HEK293T (cell line): ENCODE results near the gene BRCA1.
A peak's percentile ranks its signal among the peaks of the same experiment; 100 is the strongest.

Source experiments
- CTCF ChIA-PET: fragments of 350-600 bp; formaldehyde crosslinking; extraction: SDS; loops from one replicate; lab custom pipeline; 2021; ENCODE audit warnings: antibody characterized with exemption, inconsistent platforms; lab: Yijun Ruan, JAX
- POLR2A ChIA-PET: fragments of 350-600 bp; formaldehyde crosslinking; extraction: SDS; loops from one replicate; lab custom pipeline; 2020; ENCODE audit warnings: antibody characterized with exemption, inconsistent platforms; lab: Yijun Ruan, JAX
- DNase-seq: peaks from one replicate; pipeline ENCODE4 v3.0.0; 2012; ENCODE audit warnings: mixed read lengths; ENCODE audit errors: extremely low spot score
- ARNT ChIP-seq: fragments of 450-650 bp; IDR thresholded peaks from 2 replicates; pipeline ENCODE4 v1.6.1; 2017; ENCODE audit warnings: mild to moderate bottlenecking
- BHLHE40 ChIP-seq: fragments of 450-650 bp; IDR thresholded peaks from 2 replicates; pipeline ENCODE4 v1.6.1; 2016; ENCODE audit warnings: mild to moderate bottlenecking, moderate library complexity, borderline replicate concordance
- CTBP1 ChIP-seq: fragments of 450-650 bp; IDR thresholded peaks from 2 replicates; pipeline ENCODE4 v1.6.1; 2016; ENCODE audit warnings: borderline replicate concordance
- ELF4 ChIP-seq: fragments of 450-650 bp; IDR thresholded peaks from 2 replicates; pipeline ENCODE4 v1.6.1; 2017; ENCODE audit warnings: antibody characterized with exemption
- FOXA1 ChIP-seq: fragments of 450-650 bp; IDR thresholded peaks from 2 replicates; pipeline ENCODE4 v1.6.1; 2016; ENCODE audit warnings: mild to moderate bottlenecking
- FOXK2 ChIP-seq: fragments of 450-650 bp; IDR thresholded peaks from 2 replicates; pipeline ENCODE4 v1.6.1; 2016; ENCODE audit warnings: mild to moderate bottlenecking
- FOXM1 ChIP-seq: fragments of 450-650 bp; IDR thresholded peaks from 2 replicates; pipeline ENCODE4 v1.6.1; 2017; ENCODE audit warnings: mild to moderate bottlenecking, borderline replicate concordance
- HDGF ChIP-seq: fragments of 450-650 bp; IDR thresholded peaks from 2 replicates; pipeline ENCODE4 v1.6.1; 2017; ENCODE audit warnings: antibody characterized with exemption, borderline replicate concordance
- L3MBTL2 ChIP-seq: fragments of 450-650 bp; conservative IDR thresholded peaks from 2 replicates; pipeline ENCODE4 v1.6.1; 2016; ENCODE audit warnings: mild to moderate bottlenecking
- LEF1 ChIP-seq: fragments of 450-650 bp; IDR thresholded peaks from 2 replicates; pipeline ENCODE4 v1.6.1; 2017; ENCODE audit warnings: mild to moderate bottlenecking, borderline replicate concordance
- NFRKB ChIP-seq: fragments of 450-650 bp; IDR thresholded peaks from 2 replicates; pipeline ENCODE4 v1.6.1; 2016; ENCODE audit warnings: mild to moderate bottlenecking, moderate library complexity
- PKNOX1 ChIP-seq: fragments of 450-650 bp; IDR thresholded peaks from 2 replicates; pipeline ENCODE4 v1.6.1; 2016
- SP1 ChIP-seq: fragments of 450-650 bp; IDR thresholded peaks from 2 replicates; pipeline ENCODE4 v1.6.1; 2017
- SUZ12 ChIP-seq: fragments of 450-650 bp; IDR thresholded peaks from 2 replicates; pipeline ENCODE4 v1.6.1; 2016; ENCODE audit warnings: mild to moderate bottlenecking
- TARDBP ChIP-seq: fragments of 450-650 bp; IDR thresholded peaks from 2 replicates; pipeline ENCODE4 v1.6.1; 2016
- ZNF384 ChIP-seq: fragments of 450-650 bp; IDR thresholded peaks from 2 replicates; pipeline ENCODE4 v1.6.1; 2016

The BRCA1 gene

GRCh38 chr17:43027091-43028032, 97.8 kb downstream of the BRCA1 start:
- TF ChIP-seq TARDBP: no peak
- no peak for TF ChIP-seq ELF4
- TF ChIP-seq SP1: no peak
- ChIA-PET POLR2A (interaction anchor here (0.8 to 2.9 kb wide), 2 partner anchors 29 to 341 kb away, joined by 3 to 14 read pairs; partner anchors contain the start of gene RPL27), CTCF (no interaction called here)
- DNase-seq: no peak

- no peak for DNase-seq
- TF ChIP-seq FOXM1: no peak
- no peak for TF ChIP-seq BHLHE40
- TF ChIP-seq TARDBP: no peak
- no peak for TF ChIP-seq ZNF384
- TF ChIP-seq ELF4: no peak
- no peak for TF ChIP-seq FOXK2
- no peak for TF ChIP-seq NFRKB
- no peak for TF ChIP-seq L3MBTL2
- CTCF ChIA-PET: no interaction called here
- POLR2A ChIA-PET: interaction anchor here (1.1 to 2.9 kb wide), 2 partner anchors 29 to 342 kb away, joined by 3 to 14 read pairs; partner anchors contain the start of gene RPL27
Measured at GRCh38 chr17:43026595-43026994, 98.6 kb downstream of the BRCA1 start.

GRCh38 chr17:43025766-43026537, 99.2 kb downstream of the BRCA1 start:
- TF ChIP-seq SUZ12 (no peak), LEF1 (no peak), HDGF (no peak), FOXM1 (no peak), PKNOX1 (no peak), NFRKB (no peak), ZNF384 (no peak), ARNT (no peak), SP1 (no peak), TARDBP (no peak), BHLHE40 (no peak), L3MBTL2 (no peak), CTBP1 (no peak), ELF4 (no peak), FOXA1 (no peak), FOXK2 (no peak)
- no peak for DNase-seq
- POLR2A ChIA-PET: interaction anchor here (1.1 to 3.1 kb wide), 4 partner anchors 8 to 342 kb away, joined by 3 to 21 read pairs (median 12); partner anchors contain the start of gene RPL27
- CTCF ChIA-PET: no interaction called here

- POLR2A ChIA-PET: interaction anchor here (2.0 to 3.1 kb wide), 4 partner anchors 9 to 343 kb away, joined by 10 to 33 read pairs (median 18); partner anchors contain the start of gene RPL27
Measured at GRCh38 chr17:43025290-43025657, 99.9 kb downstream of the BRCA1 start.

GRCh38 chr17:43024407-43025289, 100.5 kb downstream of the BRCA1 start, which contains the start of gene RND2:
RND2 (plus strand) TSS chr17:43025231; CDS start chr17:43025348, 117 bp downstream.
- ChIA-PET CTCF (interaction anchor here (0.6 to 1.4 kb wide), 6 partner anchors 13 to 376 kb away, joined by 3 to 4 read pairs (median 3); no protein-coding TSS in a partner anchor), POLR2A (interaction anchor here (0.8 to 3.1 kb wide), 12 partner anchors 10 to 363 kb away, joined by 3 to 33 read pairs (median 6); partner anchors contain the start of genes BRCA1, NBR1 and RPL27)
- TF ChIP-seq LEF1 (no peak), FOXM1 (no peak), L3MBTL2 (0 out of 2 replicates have a peak, but pooled peaks have one; percentile 11)
- DNase-seq: peak; percentile 81

More at GRCh38 chr17:43025290-43025657, 99.9 kb downstream of the BRCA1 start:
- TF ChIP-seq HDGF: no peak
- TF ChIP-seq FOXK2: no peak
- TF ChIP-seq CTBP1: no peak
- TF ChIP-seq ELF4: no peak
- no peak for TF ChIP-seq ARNT
- TF ChIP-seq SUZ12: no peak
- TF ChIP-seq TARDBP: no peak
- TF ChIP-seq LEF1: no peak
- TF ChIP-seq ZNF384: no peak
- TF ChIP-seq PKNOX1: no peak
- no peak for TF ChIP-seq FOXA1
- no peak for TF ChIP-seq BHLHE40
- DNase-seq: no peak
- CTCF ChIA-PET: no interaction called here
